Peyer's patch (tissue), 4 donors: Measurements from ENCODE around the gene PIP5K1C. TPM values are rescaled to one million over a fixed set of nuclear protein-coding genes. Genes with fewer than 3 reads are reported as not detected.

Source experiments
- DNase-seq, 3 donors: peaks; one replicate each; pipeline ENCODE4 v3.0.0-alpha.2; 2017 to 2019
- H3K27ac ChIP-seq, 4 donors: fragments of 200-600 bp; sonication (generic); one replicate each; pipeline ENCODE4 v1.5.1; 2016 to 2019
- H3K27me3 ChIP-seq, 2 donors: fragments of 200-600 bp; sonication (generic); one replicate each; pipeline ENCODE4 v1.5.1; 2019
- H3K36me3 ChIP-seq, 3 donors: fragments of 200-600 bp; sonication (generic); one replicate each; pipeline ENCODE4 v1.5.1; 2016 to 2019
- H3K4me1 ChIP-seq, 4 donors: fragments of 200-600 bp; sonication (generic); one replicate each; pipeline ENCODE4 v1.5.1; 2016 to 2019
- H3K4me3 ChIP-seq, 4 donors: fragments of 200-600 bp; sonication (generic); 1 replicate in 3 of 4; 2 replicates in 1 of 4; pipeline ENCODE4 v1.5.1; 2016 to 2019; ENCODE audit warnings: mild to moderate bottlenecking in 1 of 4
- H3K9me3 ChIP-seq, 4 donors: fragments of 200-600 bp; sonication (generic); one replicate each; pipeline ENCODE4 v1.5.1; 2016 to 2019; ENCODE audit warnings: mild to moderate bottlenecking in 1 of 4
- CTCF ChIP-seq, 6 experiments: fragments of 450-650 bp in 4 of 6; fragments of 200-600 bp in 2 of 6; sonication (generic) in 1 of 6; IDR thresholded peaks; one replicate each; pipeline ENCODE4 v1.5.1; 2017 to 2019; ENCODE audit warnings: antibody characterized with exemption in 6 of 6, mild to moderate bottlenecking in 3 of 6, moderate library complexity in 1 of 6
- POLR2A ChIP-seq, 2 donors: fragments of 450-650 bp; IDR thresholded peaks; one replicate each; pipeline ENCODE4 v1.5.1; 2017; ENCODE audit warnings: antibody characterized with exemption in 2 of 2, mild to moderate bottlenecking in 2 of 2, moderate library complexity in 2 of 2
- total RNA-seq, 4 donors: library from RNA; depleted of rRNA; stranded (reverse); fragments of >200 nt; gene quantifications; one replicate each; pipeline ENCODE4 v1.1.0, GENCODE V29; 2016

The PIP5K1C gene
- total RNA-seq, 4 donors from 2014 or later: 22.6 to 27.2 (median 26.1) TPM

GRCh38 chr19:3663838-3664237 lies 36.4 kb downstream of the PIP5K1C start:
- no peak overlapping the region for H3K27ac ChIP-seq

GRCh38 chr19:3661284-3662238 lies 38.7 kb downstream of the PIP5K1C start:
- no peak overlapping the region for H3K4me3 ChIP-seq
- peaks cover 0 to 9% (median 1%) of the 10 kb centered on the region in 4 donors for H3K4me1 ChIP-seq
- no peak for DNase-seq
- no peak overlapping the region for H3K27ac ChIP-seq
- H3K27me3 ChIP-seq: no peaks in the 10 kb centered on the region
- peaks cover 0 to 78% (median 0%) of the 10 kb centered on the region in 3 donors for H3K36me3 ChIP-seq
- TF ChIP-seq CTCF (IDR thresholded peaks at IDR 0.05) (no peak), POLR2A (IDR thresholded peaks at IDR 0.05) (no peak)
- H3K9me3 ChIP-seq: no peaks in the 10 kb centered on the region

More at GRCh38 chr19:3663838-3664237, 36.4 kb downstream of the PIP5K1C start:
- H3K9me3 ChIP-seq: no peaks in the 10 kb centered on the region
- no peaks in the 10 kb centered on the region for H3K27me3 ChIP-seq
- H3K36me3 ChIP-seq: peaks cover 0 to 61% (median 0%) of the 10 kb centered on the region in 3 donors
- no peak for DNase-seq
- H3K4me1 ChIP-seq: peaks cover 0 to 22% (median 1%) of the 10 kb centered on the region in 4 donors
- TF ChIP-seq POLR2A (IDR thresholded peaks at IDR 0.05) (no peak), CTCF (IDR thresholded peaks at IDR 0.05) (no peak)
- H3K4me3 ChIP-seq: no peak overlapping the region

- Histone ChIP-seq H3K4me1 (peaks cover 0 to 3% (median 1%) of the 10 kb centered on the region in 4 donors), H3K4me3 (no peak overlapping the region), H3K27ac (no peak overlapping the region), H3K36me3 (peaks cover 0 to 81% (median 0%) of the 10 kb centered on the region in 3 donors), H3K27me3 (no peaks in the 10 kb centered on the region), H3K9me3 (no peaks in the 10 kb centered on the region)
- no peak for DNase-seq
- TF ChIP-seq POLR2A (IDR thresholded peaks at IDR 0.05) (no peak), CTCF (IDR thresholded peaks at IDR 0.05) (no peak)
Measured at GRCh38 chr19:3660493-3661219, 39.6 kb downstream of the PIP5K1C start.

GRCh38 chr19:3659746-3660112 lies 40.5 kb downstream of the PIP5K1C start:
- no peaks in the 10 kb centered on the region for H3K27me3 ChIP-seq
- no peaks in the 10 kb centered on the region for H3K9me3 ChIP-seq
- TF ChIP-seq CTCF (IDR thresholded peaks at IDR 0.05) (no peak), POLR2A (IDR thresholded peaks at IDR 0.05) (no peak)
- H3K36me3 ChIP-seq: peaks cover 0 to 86% (median 0%) of the 10 kb centered on the region in 3 donors
- DNase-seq: no peak
- no peak overlapping the region for H3K27ac ChIP-seq
- no peaks in the 10 kb centered on the region for H3K4me1 ChIP-seq
- no peak overlapping the region for H3K4me3 ChIP-seq

- Histone ChIP-seq H3K9me3 (no peaks in the 10 kb centered on the region), H3K27me3 (no peaks in the 10 kb centered on the region), H3K4me3 (no peak overlapping the region), H3K36me3 (peaks cover 0 to 80% (median 0%) of the 10 kb centered on the region in 3 donors), H3K4me1 (no peaks in the 10 kb centered on the region), H3K27ac (no peak overlapping the region)
- no peak for TF ChIP-seq POLR2A (IDR thresholded peaks at IDR 0.05)
- TF ChIP-seq CTCF (IDR thresholded peaks at IDR 0.05): no peak
- DNase-seq: no peak
Measured at GRCh38 chr19:3658870-3659745, 41.2 kb downstream of the PIP5K1C start.
